ENCODE results near the gene WNK4.

The WNK4 gene

GRCh38 chr17:42844761-42845555 is 64.5 kb downstream of the WNK4 start:
- Histone ChIP-seq H3K27ac (ENCODE audit: low read depth, low read length) (no peak overlapping the region), H3K9me3 (ENCODE audit: control insufficient read depth, insufficient read depth, low read depth, low read length) (no peaks in the 10 kb centered on the region), H3K36me3 (ENCODE audit: control insufficient read depth, insufficient read depth, low read length) (peaks cover 58% of the 10 kb centered on the region), H3K27me3 (ENCODE audit: control insufficient read depth, insufficient read depth, low read length) (no peaks in the 10 kb centered on the region), H3K9ac (ENCODE audit: low read length) (no peak overlapping the region), H3K4me3 (ENCODE audit: low read depth, low read length) (no peak overlapping the region), H3K4me1 (ENCODE audit: control insufficient read depth, insufficient read depth, low read length) (no peaks in the 10 kb centered on the region)

GRCh38 chr17:42845556-42845917 is 65.1 kb downstream of the WNK4 start:
- H3K27me3 ChIP-seq (ENCODE audit: control insufficient read depth, insufficient read depth, low read length), result no peaks in the 10 kb centered on the region
- H3K9me3 ChIP-seq (ENCODE audit: control insufficient read depth, insufficient read depth, low read depth, low read length), result no peaks in the 10 kb centered on the region
- H3K4me1 ChIP-seq (ENCODE audit: control insufficient read depth, insufficient read depth, low read length), result no peaks in the 10 kb centered on the region
- no peak overlapping the region for H3K4me3 ChIP-seq (ENCODE audit: low read depth, low read length)
- peaks cover 53% of the 10 kb centered on the region for H3K36me3 ChIP-seq (ENCODE audit: control insufficient read depth, insufficient read depth, low read length)
- H3K9ac ChIP-seq (ENCODE audit: low read length), result no peak overlapping the region
- H3K27ac ChIP-seq (ENCODE audit: low read depth, low read length), result no peak overlapping the region

- no peak overlapping the region for H3K27ac ChIP-seq (ENCODE audit: low read depth, low read length)
- peaks cover 49% of the 10 kb centered on the region for H3K36me3 ChIP-seq (ENCODE audit: control insufficient read depth, insufficient read depth, low read length)
- no peaks in the 10 kb centered on the region for H3K4me1 ChIP-seq (ENCODE audit: control insufficient read depth, insufficient read depth, low read length)
Measured at GRCh38 chr17:42845918-42846593, 65.6 kb downstream of the WNK4 start.

More at GRCh38 chr17:42845918-42846593, 65.6 kb downstream of the WNK4 start:
- Histone ChIP-seq H3K4me3 (ENCODE audit: low read depth, low read length) (no peak overlapping the region), H3K27me3 (ENCODE audit: control insufficient read depth, insufficient read depth, low read length) (no peaks in the 10 kb centered on the region), H3K9ac (ENCODE audit: low read length) (no peak overlapping the region), H3K9me3 (ENCODE audit: control insufficient read depth, insufficient read depth, low read depth, low read length) (no peaks in the 10 kb centered on the region)

All from HUES6 (cell line).